ENCODE measurements around the gene PDLIM3. TPM values are rescaled to one million over a fixed set of nuclear protein-coding genes. Genes with fewer than 3 reads are reported as not detected.
A peak's percentile ranks its signal among the peaks of the same experiment; 100 is the strongest.
"Not testable (repeated sequence)": the region's sequence is repeated elsewhere in the genome, so short reads cannot be mapped to it uniquely, and the experiment has no call there.

The PDLIM3 gene
- polyA plus RNA-seq, 4 donors, result 3.7 to 15.3 (median 6.4) TPM

- DNase-seq (ENCODE audit: low read depth in 4 of 4, low spot score in 3 of 4), result no peak
Observed at GRCh38 chr4:185523862-185524261, 11.4 kb downstream of the PDLIM3 start.

DNA sequence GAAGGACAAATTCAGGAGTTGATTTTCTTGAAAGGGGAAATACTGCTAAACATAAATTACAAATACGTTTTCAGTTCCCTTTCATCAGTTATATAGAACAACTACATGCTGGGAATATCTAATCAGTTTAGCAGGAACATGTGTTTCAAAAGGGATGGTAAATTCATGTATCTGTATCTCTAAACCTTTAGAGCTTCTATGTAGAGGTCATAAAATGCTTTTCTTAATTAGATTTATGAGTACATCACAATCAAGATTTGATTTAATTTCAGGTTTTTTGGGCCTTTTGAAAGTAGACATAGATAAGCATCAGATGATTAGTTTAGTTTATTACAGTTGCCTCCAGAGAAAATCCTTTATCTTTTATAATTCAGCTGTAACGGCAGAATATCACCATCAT, 12.9 kb downstream of the PDLIM3 start:
- no peak for DNase-seq (ENCODE audit: low read depth in 4 of 4, low spot score in 3 of 4)

- no peak for DNase-seq (ENCODE audit: low read depth in 4 of 4, low spot score in 3 of 4)
Observed at GRCh38 chr4:185520119-185520518, 15.2 kb downstream of the PDLIM3 start.

DNA sequence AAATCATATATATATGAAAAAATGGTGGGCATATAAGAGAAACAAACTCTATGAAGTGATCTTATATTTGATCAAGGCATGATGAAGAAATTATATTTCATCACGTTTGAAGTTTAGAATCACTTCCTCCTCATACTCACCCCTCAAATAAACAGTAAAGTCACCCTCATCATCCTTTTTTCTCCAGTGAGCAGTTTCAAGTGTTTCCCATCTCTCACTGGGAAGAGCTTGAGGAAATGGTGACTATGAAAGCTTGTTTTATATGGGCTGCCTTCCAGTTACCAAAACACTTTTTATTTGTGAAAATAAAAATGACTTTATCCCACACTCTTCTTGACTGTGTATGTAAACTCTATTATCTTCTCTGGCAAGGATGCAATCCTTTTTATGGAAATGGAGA, 16.8 kb downstream of the PDLIM3 start:
- no peak for DNase-seq (ENCODE audit: low read depth in 4 of 4, low spot score in 3 of 4)

DNA sequence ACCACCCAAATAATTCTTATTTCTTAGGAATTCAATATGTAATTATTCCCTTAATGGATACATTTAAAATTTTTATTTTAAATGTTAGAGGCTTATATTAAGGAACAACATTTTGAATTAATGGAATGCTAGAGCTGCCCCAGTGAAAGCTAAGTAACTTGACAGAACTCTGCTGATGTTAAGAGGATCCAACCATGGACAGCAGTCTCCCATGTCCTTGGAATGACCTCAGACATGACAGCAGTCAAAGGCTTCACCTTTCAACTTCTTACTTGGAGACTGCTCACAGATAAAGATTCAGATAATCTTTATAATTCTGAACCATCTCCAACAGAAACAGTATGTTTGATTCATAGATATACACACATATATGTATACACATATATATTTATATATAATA, 17.2 kb downstream of the PDLIM3 start:
- DNase-seq (ENCODE audit: low read depth in 4 of 4, low spot score in 3 of 4), result no peak

GRCh38 chr4:185515248-185515647, 20.1 kb downstream of the PDLIM3 start:
- no peak for DNase-seq (ENCODE audit: low read depth in 4 of 4, low spot score in 3 of 4)

GRCh38 chr4:185514182-185514697, 21.1 kb downstream of the PDLIM3 start:
- DNase-seq (ENCODE audit: low read depth in 4 of 4, low spot score in 3 of 4), result no peak

DNA sequence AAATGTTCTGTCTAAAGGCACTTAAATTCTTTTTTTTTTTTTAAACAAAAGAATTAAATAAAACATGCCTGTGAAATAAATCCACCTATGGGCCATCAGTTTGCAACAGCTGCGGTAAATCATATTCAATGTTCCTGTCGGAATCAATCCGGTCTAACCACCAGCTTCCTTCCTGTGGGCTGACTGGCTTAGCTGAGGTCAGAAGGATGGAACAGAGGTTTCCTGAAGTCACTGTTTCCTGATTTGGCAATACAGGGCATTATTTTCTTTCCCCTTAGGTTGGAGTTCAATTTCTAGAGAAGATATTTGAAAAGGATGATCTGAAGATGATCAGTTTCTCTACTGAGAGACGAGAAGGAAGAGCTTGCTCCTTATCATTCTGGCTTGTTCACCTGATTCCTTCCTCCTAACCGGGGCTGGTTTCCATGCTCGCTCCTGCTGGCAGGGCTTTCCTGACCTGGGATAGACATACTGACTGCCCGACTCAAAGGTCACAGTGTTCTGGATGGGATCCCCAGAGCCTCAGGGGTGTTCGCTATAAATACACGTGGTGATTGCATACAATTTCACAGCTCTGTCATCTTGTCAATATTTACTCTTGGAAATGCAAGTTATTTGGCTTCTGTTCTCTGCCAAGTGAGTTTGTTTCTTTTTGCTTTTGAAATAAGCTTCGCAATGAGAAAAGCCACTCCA, 21.7 kb downstream of the PDLIM3 start:
- DNase-seq (ENCODE audit: low read depth in 4 of 4, low spot score in 3 of 4), result no peak

- no peak for DNase-seq (ENCODE audit: low read depth in 4 of 4, low spot score in 3 of 4)
Observed at GRCh38 chr4:185512516-185512915, 22.8 kb downstream of the PDLIM3 start.

- not testable (repeated sequence) for DNase-seq (ENCODE audit: low read depth in 4 of 4, low spot score in 3 of 4)
Observed at GRCh38 chr4:185511243-185511642, 24.1 kb downstream of the PDLIM3 start.

DNA sequence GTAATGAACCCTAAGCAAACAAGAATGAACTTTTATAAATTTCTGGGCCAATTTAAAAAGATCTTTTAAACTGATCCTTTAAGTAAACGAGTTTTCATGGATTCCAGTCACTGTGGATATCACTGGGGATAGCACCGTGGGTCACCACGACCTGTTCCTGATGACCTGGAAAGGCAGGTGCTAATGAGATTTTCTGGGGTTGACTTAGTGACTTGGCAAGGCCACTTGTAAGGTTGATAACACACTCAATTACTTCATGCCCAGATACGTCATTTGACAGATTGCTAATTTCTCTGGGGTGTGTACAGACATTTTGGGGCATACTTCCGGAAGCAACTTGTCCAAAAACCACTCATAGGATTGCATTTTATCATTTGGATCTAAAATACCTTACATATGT, 24.5 kb downstream of the PDLIM3 start:
- DNase-seq (ENCODE audit: low read depth in 4 of 4, low spot score in 3 of 4), result no peak

- peak in 1 of 4 donors; percentile 50 for DNase-seq (ENCODE audit: low read depth in 4 of 4, low spot score in 3 of 4)
Observed at GRCh38 chr4:185508181-185508580, 27.1 kb downstream of the PDLIM3 start.

- DNase-seq (ENCODE audit: low read depth in 4 of 4, low spot score in 3 of 4), result no peak
Observed at GRCh38 chr4:185506422-185506821, 28.9 kb downstream of the PDLIM3 start.

GRCh38 chr4:185504098-185505047, 30.9 kb downstream of the PDLIM3 start:
- DNase-seq (ENCODE audit: low read depth in 4 of 4, low spot score in 3 of 4), result peak; percentile 68 to 84 (median 82)

GRCh38 chr4:185502386-185502785, 32.9 kb downstream of the PDLIM3 start:
- no peak for DNase-seq (ENCODE audit: low read depth in 4 of 4, low spot score in 3 of 4)

DNA sequence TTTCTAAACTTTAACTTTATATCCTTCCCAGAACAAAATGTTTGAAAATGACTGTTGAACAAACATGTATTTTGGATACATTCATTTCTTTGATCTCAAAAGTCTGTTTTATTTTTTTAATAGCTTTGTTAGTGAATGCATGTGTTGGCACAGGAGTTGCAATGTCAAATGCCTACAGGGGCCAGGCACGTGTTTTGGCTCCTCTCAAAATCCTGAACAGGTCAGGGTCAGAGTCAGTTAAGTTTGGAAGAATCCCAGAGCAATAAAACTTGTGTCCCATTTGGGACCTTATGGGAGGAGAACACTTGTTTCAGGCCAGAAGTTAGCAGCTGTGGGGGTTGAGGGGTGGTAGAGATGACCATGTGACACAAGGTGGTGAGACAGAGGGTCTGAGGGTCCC, 34.7 kb downstream of the PDLIM3 start:
- DNase-seq (ENCODE audit: low read depth in 4 of 4, low spot score in 3 of 4), result no peak

DNA sequence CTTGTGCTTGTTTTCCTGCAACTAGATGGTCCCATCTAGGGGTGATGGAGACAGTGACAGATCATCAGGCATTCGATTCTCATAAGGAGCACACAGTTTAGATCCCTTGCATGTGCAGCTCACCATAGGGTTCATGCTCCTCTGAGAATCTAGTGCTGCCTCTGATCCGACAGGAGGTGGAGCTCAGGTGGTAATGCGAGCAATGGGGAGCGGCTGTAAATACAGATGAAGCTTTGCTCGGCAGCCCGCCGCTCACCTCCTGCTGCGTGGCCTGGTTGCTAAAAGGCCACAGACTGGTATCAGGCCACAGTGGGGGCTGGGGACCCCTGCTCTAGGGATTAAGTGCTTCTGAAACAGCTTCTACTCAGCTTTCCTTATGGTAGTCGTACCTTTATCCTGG, 35.3 kb downstream of the PDLIM3 start:
- no peak for DNase-seq (ENCODE audit: low read depth in 4 of 4, low spot score in 3 of 4)

GRCh38 chr4:185488650-185489049, 46.7 kb downstream of the PDLIM3 start:
- no peak for DNase-seq (ENCODE audit: low read depth in 4 of 4, low spot score in 3 of 4)

- DNase-seq (ENCODE audit: low read depth in 4 of 4, low spot score in 3 of 4), result no peak
Observed at GRCh38 chr4:185481401-185481800, 53.9 kb downstream of the PDLIM3 start.

DNA sequence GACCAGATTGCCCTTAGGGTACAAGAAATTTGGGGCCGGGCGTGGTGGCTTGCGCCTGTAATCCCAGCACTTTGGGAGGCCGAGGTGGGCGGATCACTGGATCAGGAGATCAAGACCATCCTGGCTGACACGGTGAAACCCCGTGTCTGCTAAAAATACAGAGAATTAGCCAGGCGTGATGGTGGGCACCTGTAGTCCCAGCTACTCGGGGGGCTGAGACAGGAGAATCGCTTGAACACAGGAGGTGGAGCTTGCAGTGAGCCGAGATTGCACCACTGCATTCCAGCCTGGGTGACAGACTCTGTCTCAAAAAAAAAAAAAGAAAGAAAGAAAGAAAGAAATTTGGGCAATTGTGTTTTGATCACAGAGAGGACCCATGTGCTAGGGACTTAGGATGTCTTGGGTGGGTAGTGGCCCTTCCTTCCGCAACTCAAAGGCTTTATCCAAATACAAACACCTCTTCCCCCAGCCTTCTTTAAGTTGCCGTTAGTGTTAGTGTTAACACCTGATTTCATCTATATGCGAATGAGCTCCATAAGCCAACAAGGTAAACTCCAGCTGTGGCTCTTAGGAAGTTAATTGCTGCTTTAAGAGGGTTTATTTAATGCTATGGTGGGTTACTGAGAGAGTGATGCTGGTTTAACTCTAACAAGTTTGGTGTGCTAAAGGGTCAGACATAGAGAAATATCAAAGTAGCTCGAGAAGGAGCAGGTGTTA, 55.1 kb downstream of the PDLIM3 start:
- DNase-seq (ENCODE audit: low read depth in 4 of 4, low spot score in 3 of 4), result no peak

DNA sequence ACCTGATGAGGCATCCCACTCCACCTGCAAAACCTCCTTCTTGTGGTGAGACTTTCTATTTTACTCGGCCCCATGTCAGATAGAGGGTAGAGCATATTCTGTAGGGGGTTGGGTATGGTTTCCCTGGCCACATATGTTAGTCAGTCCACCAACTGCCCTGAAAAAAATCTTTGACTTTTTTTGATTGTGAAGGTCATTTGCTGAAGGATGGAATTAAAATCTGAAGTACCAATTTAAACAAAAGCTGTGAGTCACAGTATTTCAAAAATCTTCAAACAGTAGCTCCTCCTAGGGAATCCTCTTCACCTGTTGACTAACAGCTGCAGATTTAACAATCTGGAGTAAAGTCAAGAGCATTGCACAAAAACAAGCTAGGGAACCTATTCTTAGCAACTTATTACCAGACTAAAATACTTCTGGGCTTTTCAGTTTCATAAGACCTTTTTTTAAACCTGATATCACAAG, 55.8 kb downstream of the PDLIM3 start:
- DNase-seq (ENCODE audit: low read depth in 4 of 4, low spot score in 3 of 4), result no peak

Measured in left renal pelvis (tissue), 4 donors.